ENCODE data around the gene WDR74. TPM values are rescaled to one million over a fixed set of nuclear protein-coding genes. Genes with fewer than 3 reads are reported as not detected.

The WDR74 gene
- total and polyA plus RNA-seq, 9 of the 15 experiments (the other 6 are each of a cell fraction or from before 2014, with no cell fraction given): 32.7 to 210 (median 114) TPM

- TF ChIP-seq MLLT1 (IDR thresholded peaks at IDR 0.05) (no peak), CCAR2 (IDR thresholded peaks at IDR 0.05; ENCODE audit: low read depth, low read length) (no peak), SRSF9 (IDR thresholded peaks at IDR 0.05; ENCODE audit: borderline replicate concordance, low read depth, low read length) (no peak), MXI1 (IDR thresholded peaks at IDR 0.05; ENCODE audit: low read depth, low read length) (peak; percentile 48), ZNF740 (CRISPR knock-in tag; IDR thresholded peaks at IDR 0.05) (0 out of 2 replicates have a peak, but pooled peaks have one; percentile 28), ZNF740 (tag; IDR thresholded peaks at IDR 0.05) (no peak), CREB3L1 (IDR thresholded peaks at IDR 0.05; ENCODE audit: borderline replicate concordance, low read depth) (0 out of 2 replicates have a peak, but pooled peaks have one; percentile 30), ZNF23 (CRISPR knock-in tag; IDR thresholded peaks at IDR 0.05) (no peak), MAFG (tag; conservative IDR thresholded peaks at IDR 0.05) (no peak), HNRNPK (IDR thresholded peaks at IDR 0.05; ENCODE audit: low read depth, low read length, poor library complexity, severe bottlenecking) (no peak), RBM25 (IDR thresholded peaks at IDR 0.05; ENCODE audit: low read depth, low read length, severe bottlenecking) (no peak), FIP1L1 (IDR thresholded peaks at IDR 0.05; ENCODE audit: low read depth, low read length, poor library complexity, severe bottlenecking) (peak; percentile 94), POLR2AphosphoS2 (IDR thresholded peaks at IDR 0.05; ENCODE audit: low read length) (peak; percentile 97), POLR2H (tag; IDR thresholded peaks at IDR 0.05; ENCODE audit: low read depth) (peak; percentile 98), TAF1 (IDR thresholded peaks at IDR 0.05; ENCODE audit: control insufficient read depth, extremely low read depth, insufficient read depth, low read length, severe bottlenecking) (peak; percentile 99), CREB3 (tag; conservative IDR thresholded peaks at IDR 0.05; ENCODE audit: low read depth) (no peak), HOMEZ (CRISPR knock-in tag; IDR thresholded peaks at IDR 0.05) (no peak), ZNF347 (CRISPR knock-in tag; IDR thresholded peaks at IDR 0.05; ENCODE audit: low read depth) (no peak), TSC22D4 (tag; IDR thresholded peaks at IDR 0.05) (no peak)
Measured at GRCh38 chr11:62805076-62805892, 34.1 kb downstream of the WDR74 start, which contains the start of gene NXF1 (continued).

Measured in K562 (cell line).